GM23248 (cell line): ENCODE measurements around the gene DNMT1. TPM values are rescaled to one million over a fixed set of nuclear protein-coding genes. Genes with fewer than 3 reads are reported as not detected.

Source experiments
- DNase-seq: peaks from one replicate; pipeline ENCODE4 v3.0.0-alpha.2; 2015
- H2AFZ ChIP-seq: fragments of 200-600 bp; sonication (generic); 2 replicates; pipeline ENCODE4 v1.6.1; 2016; ENCODE audit warnings: antibody characterized with exemption
- H3F3A ChIP-seq: fragments of 200-600 bp; sonication (generic); 2 replicates; pipeline ENCODE4 v1.6.1; 2016; ENCODE audit warnings: mild to moderate bottlenecking, antibody characterized with exemption, mixed run types; ENCODE audit not compliant: insufficient read depth
- H3K27ac ChIP-seq: fragments of 200-600 bp; sonication (generic); 2 replicates; pipeline ENCODE4 v1.5.1; 2016; ENCODE audit warnings: mild to moderate bottlenecking
- H3K27me3 ChIP-seq: fragments of 200-600 bp; sonication (generic); replicated peaks from 2 replicates; pipeline ENCODE4 v1.6.1; 2016; ENCODE audit warnings: mild to moderate bottlenecking; ENCODE audit not compliant: insufficient read depth
- H3K36me3 ChIP-seq: fragments of 200-600 bp; sonication (generic); 2 replicates; pipeline ENCODE4 v1.6.1; 2016; ENCODE audit warnings: low read depth, mild to moderate bottlenecking
- H3K4me1 ChIP-seq: fragments of 200-600 bp; sonication (generic); 2 replicates; pipeline ENCODE4 v1.6.1; 2016; ENCODE audit warnings: mild to moderate bottlenecking; ENCODE audit not compliant: insufficient read depth
- H3K4me2 ChIP-seq: fragments of 200-600 bp; sonication (generic); one replicate; pipeline ENCODE4 v1.6.1; 2016; ENCODE audit warnings: mild to moderate bottlenecking; ENCODE audit not compliant: unreplicated experiment
- H3K4me3 ChIP-seq: fragments of 200-600 bp; sonication (generic); 2 replicates; pipeline ENCODE4 v1.5.1; 2016; ENCODE audit warnings: mild to moderate bottlenecking
- H3K79me2 ChIP-seq: fragments of 200-600 bp; sonication (generic); 2 replicates; pipeline ENCODE4 v1.6.1; 2016; ENCODE audit warnings: mild to moderate bottlenecking; ENCODE audit not compliant: insufficient read depth
- H3K9ac ChIP-seq: fragments of 200-600 bp; sonication (generic); 2 replicates; pipeline ENCODE4 v1.6.1; 2016; ENCODE audit warnings: mild to moderate bottlenecking
- H3K9me2 ChIP-seq: fragments of 200-600 bp; sonication (generic); 2 replicates; pipeline ENCODE4 v1.6.1; 2016; ENCODE audit warnings: mixed run types, mild to moderate bottlenecking, moderate library complexity; ENCODE audit not compliant: insufficient read depth
- H3K9me3 ChIP-seq: fragments of 200-600 bp; sonication (generic); one replicate; pipeline ENCODE4 v1.6.1; 2017; ENCODE audit warnings: low read depth
- H4K20me1 ChIP-seq: fragments of 200-600 bp; sonication (generic); 2 replicates; pipeline ENCODE4 v1.6.0; 2016; ENCODE audit not compliant: insufficient read depth
- EZH2 ChIP-seq: fragments of 200-600 bp; sonication (generic); IDR thresholded peaks from 2 replicates; pipeline ENCODE4 v1.6.1; 2018; ENCODE audit warnings: antibody characterized with exemption, mild to moderate bottlenecking; ENCODE audit not compliant: insufficient read depth, poor library complexity, severe bottlenecking
- EZH2phosphoT487 ChIP-seq: fragments of 200-600 bp; sonication (generic); IDR thresholded peaks from 2 replicates; pipeline ENCODE4 v1.6.1; 2018; ENCODE audit warnings: antibody characterized with exemption, moderate library complexity, mild to moderate bottlenecking, low read depth; ENCODE audit not compliant: insufficient read depth
- WGBS, 2 experiments: methylation state at CpG; one replicate each; pipeline ENCODE4 v1.1.6; 2015 to 2017; ENCODE audit warnings: low lambda C conversion rate in 2 of 2, low coverage in 1 of 2; ENCODE audit errors: missing lambda C conversion rate in 2 of 2; 5-methylcytosine and 5-hydroxymethylcytosine counted together
- in situ Hi-C: fragments of 300-500 bp; cut with MboI; formaldehyde crosslinking; loops from 2 replicates; pipeline ENCODE4 v1.15.0; 2020
- polyA plus RNA-seq: library from polyadenylated mRNA; unstranded; fragments of >200 nt; fragmentation: Nextera tagmentation; extraction: Ambion mirVana; gene quantifications from 2 replicates; pipeline ENCODE4 v1.2.1, GENCODE V29; 2016
- total RNA-seq: library from RNA; depleted of rRNA; stranded (reverse); fragments of >200 nt; shearing (Covaris generic); gene quantifications from 2 replicates; pipeline ENCODE4 v1.2.3, GENCODE V29; 2014

Gene DNMT1
- total and polyA plus RNA-seq, 2 experiments from 2014 or later: 57.5 to 101 TPM

DNA sequence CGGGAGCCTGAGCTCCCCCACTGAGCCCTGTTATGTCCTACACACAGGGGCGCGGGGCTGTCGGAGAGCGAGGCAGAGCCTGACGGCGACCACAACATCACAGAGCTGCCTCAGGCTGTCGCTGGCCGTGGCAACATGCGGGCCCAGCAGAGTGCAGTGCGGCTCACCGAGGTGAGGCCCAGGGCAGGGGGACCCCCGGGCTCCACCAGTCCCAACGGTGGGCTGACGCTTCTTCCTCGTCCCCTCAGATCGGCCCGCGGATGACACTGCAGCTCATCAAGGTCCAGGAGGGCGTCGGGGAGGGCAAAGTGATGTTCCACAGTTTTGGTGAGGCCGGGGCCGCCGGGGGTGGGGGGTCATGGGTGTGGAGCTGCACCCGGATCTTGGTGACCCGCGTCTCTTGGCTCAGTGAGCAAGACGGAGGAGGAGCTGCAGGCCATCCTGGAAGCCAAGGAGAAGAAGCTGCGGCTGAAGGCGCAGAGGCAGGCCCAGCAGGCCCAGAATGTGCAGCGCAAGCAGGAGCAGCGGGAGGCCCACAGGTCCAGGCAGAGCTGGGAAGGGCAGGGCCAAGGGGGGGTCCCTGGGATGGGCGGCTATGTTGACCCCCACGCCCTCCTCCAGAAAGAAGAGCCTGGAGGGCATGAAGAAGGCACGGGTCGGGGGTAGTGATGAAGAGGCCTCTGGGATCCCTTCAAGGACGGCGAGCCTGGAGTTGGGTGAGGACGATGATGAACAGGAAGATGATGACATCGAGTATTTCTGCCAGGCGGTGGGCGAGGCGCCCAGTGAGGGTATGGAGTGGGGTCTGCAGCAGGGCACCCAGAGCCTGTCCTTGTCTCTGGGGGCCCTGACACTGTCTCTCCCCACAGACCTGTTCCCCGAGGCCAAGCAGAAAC lies 84.4 kb downstream of the DNMT1 start:
- Histone ChIP-seq H3K9ac (no peak overlapping the region), H3K4me1 (peaks cover 16% of the 10 kb centered on the region), H3K27ac (no peak overlapping the region), H3K9me2 (no peaks in the 10 kb centered on the region), H3F3A (peaks cover 33% of the 10 kb centered on the region), H3K36me3 (peaks cover 25% of the 10 kb centered on the region), H3K9me3 (no peaks in the 10 kb centered on the region), H3K4me3 (no peak overlapping the region), H2AFZ (no peak overlapping the region), H4K20me1 (no peaks in the 10 kb centered on the region), H3K27me3 (no peaks in the 10 kb centered on the region), H3K79me2 (peaks cover 34% of the 10 kb centered on the region), H3K4me2 (no peak overlapping the region)
- in situ Hi-C loops: no loop called here
- no peak for DNase-seq
- 94 to 97% methylated on average over 26 to 44 of the region's 44 CpGs for WGBS, 2 experiments
- no peak for TF ChIP-seq EZH2phosphoT487
- TF ChIP-seq EZH2: no peak

DNA sequence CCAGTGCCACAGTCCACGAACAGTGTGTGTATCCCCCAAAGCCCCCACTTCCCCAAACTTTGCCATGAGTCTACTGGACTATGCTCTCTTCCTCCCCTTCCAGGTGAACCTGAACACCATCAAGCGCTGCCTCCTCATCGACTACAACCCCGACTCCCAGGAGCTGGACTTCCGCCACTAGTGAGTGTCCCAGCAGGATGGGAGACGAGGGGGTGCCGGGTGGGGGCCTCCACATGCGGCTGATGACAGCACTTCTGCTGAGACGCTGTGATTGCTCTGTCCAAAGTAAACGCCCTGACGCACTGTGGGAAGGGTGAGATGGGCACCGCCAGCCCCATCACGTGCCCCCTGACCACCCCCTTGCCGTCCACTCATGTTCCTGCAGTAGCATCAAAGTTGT lies 85.2 kb downstream of the DNMT1 start:
- Histone ChIP-seq H2AFZ (no peak overlapping the region), H3K36me3 (peaks cover 25% of the 10 kb centered on the region), H3K9me2 (no peaks in the 10 kb centered on the region), H4K20me1 (no peaks in the 10 kb centered on the region), H3F3A (peaks cover 33% of the 10 kb centered on the region), H3K4me2 (no peak overlapping the region), H3K4me1 (peaks cover 16% of the 10 kb centered on the region), H3K4me3 (no peak overlapping the region), H3K27me3 (no peaks in the 10 kb centered on the region), H3K27ac (no peak overlapping the region), H3K9me3 (no peaks in the 10 kb centered on the region), H3K9ac (no peak overlapping the region), H3K79me2 (peaks cover 34% of the 10 kb centered on the region)
- WGBS, 2 experiments: 91 to 95% methylated on average over 13 to 14 of the region's 14 CpGs
- in situ Hi-C loops: no loop called here
- DNase-seq: no peak
- TF ChIP-seq EZH2: no peak
- no peak for TF ChIP-seq EZH2phosphoT487

DNA sequence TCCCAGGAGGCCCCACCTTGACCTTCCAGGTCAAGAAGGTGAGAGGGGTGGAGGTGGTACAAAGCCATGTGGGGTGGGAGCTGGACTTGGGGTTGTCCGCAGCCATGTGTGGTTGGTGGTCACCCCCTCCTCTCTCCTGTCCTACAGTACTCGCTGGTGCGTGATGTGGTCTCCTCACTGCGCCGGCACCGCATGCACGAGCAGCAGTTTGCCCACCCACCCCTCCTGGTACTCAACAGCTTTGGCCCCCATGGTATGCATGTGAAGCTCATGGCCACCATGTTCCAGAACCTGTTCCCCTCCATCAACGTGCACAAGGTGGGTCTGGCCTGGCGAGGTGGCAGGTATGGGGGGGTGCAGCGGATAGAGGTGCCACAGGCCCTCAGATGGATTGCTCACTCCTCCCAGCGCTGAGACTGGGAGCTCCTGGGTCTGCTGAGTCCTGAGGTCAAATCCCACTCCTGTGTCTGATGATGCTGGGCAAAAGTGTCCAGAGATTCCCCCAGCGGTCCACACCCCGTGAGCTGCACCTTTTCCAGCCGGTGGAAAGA lies 86.9 kb downstream of the DNMT1 start:
- peaks cover 25% of the 10 kb centered on the region for H3K36me3 ChIP-seq
- peak overlapping the region; percentile 66 for H3K27ac ChIP-seq
- H3K4me2 ChIP-seq: peak overlapping the region; percentile 90
- 91 to 92% methylated on average over 11 to 14 of the region's 14 CpGs for WGBS, 2 experiments
- H2AFZ ChIP-seq: no peak overlapping the region
- H3K79me2 ChIP-seq: peaks cover 34% of the 10 kb centered on the region
- TF ChIP-seq EZH2phosphoT487: no peak
- no peak for TF ChIP-seq EZH2
- in situ Hi-C loops: no loop called here
- no peaks in the 10 kb centered on the region for H3K27me3 ChIP-seq
- H3K9me3 ChIP-seq: no peaks in the 10 kb centered on the region
- H4K20me1 ChIP-seq: no peaks in the 10 kb centered on the region
- H3K4me3 ChIP-seq: peak overlapping the region; percentile 95
- no peaks in the 10 kb centered on the region for H3K9me2 ChIP-seq
- H3F3A ChIP-seq: peaks cover 30% of the 10 kb centered on the region
- DNase-seq: no peak
- H3K4me1 ChIP-seq: peaks cover 16% of the 10 kb centered on the region
- peak overlapping the region; percentile 91 for H3K9ac ChIP-seq

GRCh38 chr19:10107254-10107653 lies 87.5 kb downstream of the DNMT1 start:
- Histone ChIP-seq H3F3A (peaks cover 25% of the 10 kb centered on the region), H3K4me2 (peak overlapping the region; percentile 90), H3K4me1 (peaks cover 14% of the 10 kb centered on the region), H3K4me3 (peak overlapping the region; percentile 95), H3K79me2 (peaks cover 34% of the 10 kb centered on the region), H3K27ac (peak overlapping the region; percentile 66), H3K9me2 (no peaks in the 10 kb centered on the region), H3K27me3 (no peaks in the 10 kb centered on the region), H2AFZ (no peak overlapping the region), H3K9ac (peak overlapping the region; percentile 91), H3K9me3 (no peaks in the 10 kb centered on the region), H4K20me1 (no peaks in the 10 kb centered on the region), H3K36me3 (peaks cover 25% of the 10 kb centered on the region)
- no peak for DNase-seq
- WGBS, 2 experiments: 77 to 80% methylated on average over 10 of the region's 10 CpGs
- in situ Hi-C loops: no loop called here
- TF ChIP-seq EZH2phosphoT487 (no peak), EZH2 (no peak)
